SK-N-SH (cell line): ENCODE data around the gene DNAJC15.

Experiments
- CTCF ChIP-seq: fragments of 200-600 bp; sonication (generic); IDR thresholded peaks from 2 replicates; pipeline ENCODE4 v1.6.1; 2017; ENCODE audit warnings: antibody characterized with exemption, mild to moderate bottlenecking, moderate library complexity
- EZH2phosphoT487 ChIP-seq: fragments of 200-600 bp; sonication (generic); IDR thresholded peaks from 2 replicates; pipeline ENCODE4 v1.6.1; 2017; ENCODE audit warnings: low read depth, mixed run types, mild to moderate bottlenecking, antibody characterized with exemption, moderate library complexity, borderline replicate concordance
- PBX3 ChIP-seq: IDR thresholded peaks from 2 replicates; pipeline ENCODE4; 2012
- POLR2AphosphoS5 ChIP-seq: IDR thresholded peaks from 2 replicates; pipeline ENCODE4 v1.6.1; 2012; ENCODE audit warnings: low read depth, low read length
- RFX5 ChIP-seq: IDR thresholded peaks from 2 replicates; pipeline ENCODE4 v1.6.1; 2012; ENCODE audit warnings: mild to moderate bottlenecking, improper control_type of control experiment, low read length
- USF1 ChIP-seq: IDR thresholded peaks from 2 replicates; pipeline ENCODE4 v1.4.0; 2012; ENCODE audit warnings: low read depth, borderline replicate concordance
- YY1 ChIP-seq: IDR thresholded peaks from 2 replicates; pipeline ENCODE4 v1.4.0; 2012; ENCODE audit warnings: low read depth, mild to moderate bottlenecking

GRCh38 chr13:43127827-43128226, 104.4 kb downstream of the DNAJC15 start:
- TF ChIP-seq YY1 (no peak), POLR2AphosphoS5 (no peak), RFX5 (no peak), CTCF (no peak), PBX3 (no peak), USF1 (no peak), EZH2phosphoT487 (no peak)
